HCT116 (cell line): ENCODE measurements around the gene SPRR2B. TPM values are rescaled to one million over a fixed set of nuclear protein-coding genes. Genes with fewer than 3 reads are reported as not detected.

Experiments
- ATAC-seq: fragments of 200-7000 bp; cut with Tn5 transposase; 2 replicates; pipeline ENCODE4 v1.9.1; 2020; ENCODE audit warnings: mild to moderate bottlenecking, moderate library complexity
- BruUV-seq: library from RNA; stranded (reverse); fragments of 400-500 nt; replicated peaks from 2 replicates; lab custom pipeline; 2021; lab: Mats Ljungman, UMichigan
- CTCF ChIA-PET: fragments of 300-600 bp; sonication (Branson Sonifier 250); formaldehyde crosslinking; loops from one replicate; lab custom pipeline; 2021; ENCODE audit warnings: antibody characterized with exemption; lab: Charles Lee
- POLR2A ChIA-PET: fragments of 300-600, 350-600 bp; sonication (Branson Sonifier 250); formaldehyde crosslinking; loops from one replicate; lab custom pipeline; 2021; ENCODE audit warnings: antibody characterized with exemption; lab: Charles Lee
- RAD21 ChIA-PET, 2 experiments: fragments of 300-600 bp; sonication (Branson Sonifier 250); formaldehyde crosslinking; loops; one replicate each; lab custom pipeline; 2023; ENCODE audit warnings: low total read pairs in 2 of 2; ENCODE audit not compliant: uncharacterized antibody in 2 of 2, unreplicated experiment in 2 of 2, low non-redundant PET in 1 of 2; lab: Charles Lee
- DNase-seq: peaks from one replicate; pipeline ENCODE4 v3.0.0-alpha.2; 2010; ENCODE audit warnings: low read depth, low spot score
- H2AFZ ChIP-seq: fragments of 200-600 bp; shearing (Covaris generic), sonication (generic); 2 replicates; pipeline ENCODE4 v1.6.1; 2017; ENCODE audit warnings: low read depth, mixed run types, mixed read lengths, antibody characterized with exemption, low read length; ENCODE audit not compliant: poor library complexity, severe bottlenecking
- H3K27ac ChIP-seq: 2 replicates; pipeline ENCODE4 v1.5.1; 2012; ENCODE audit warnings: low read depth, low read length
- H3K27me3 ChIP-seq: fragments of 200-600 bp; sonication (generic); 2 replicates; pipeline ENCODE4 v1.6.1; 2016; ENCODE audit warnings: mixed run types, low read length, mixed read lengths; ENCODE audit not compliant: insufficient read depth
- H3K36me3 ChIP-seq, 2 experiments: fragments of 200-500 bp in 1 of 2; fragments of 200-600 bp in 1 of 2; sonication (Bioruptor generic) in 1 of 2; sonication (generic) in 1 of 2; 2 replicates each; pipeline versions ENCODE4 v1.5.1 to v1.6.1; 2014 to 2016; ENCODE audit warnings: low read length in 2 of 2, inconsistent platforms in 1 of 2, mixed read lengths in 1 of 2, mixed run types in 1 of 2; ENCODE audit not compliant: insufficient read depth in 2 of 2, control insufficient read depth in 1 of 2
- H3K4me1 ChIP-seq, 2 experiments: fragments of 200-600 bp in 1 of 2; sonication (generic) in 1 of 2; 2 replicates each; pipeline versions ENCODE4 v1.5.1 to v1.6.1; 2012 to 2017; ENCODE audit warnings: low read length in 2 of 2, inconsistent platforms in 1 of 2, mild to moderate bottlenecking in 1 of 2, mixed read lengths in 1 of 2, mixed run types in 1 of 2, moderate library complexity in 1 of 2; ENCODE audit not compliant: insufficient read depth in 2 of 2, control insufficient read depth in 1 of 2
- H3K4me2 ChIP-seq: fragments of 200-600 bp; sonication (generic); 2 replicates; pipeline ENCODE4 v1.6.1; 2017; ENCODE audit warnings: mixed run types, low read length, mixed read lengths
- H3K4me3 ChIP-seq, 2 experiments: fragments of 200-600 bp in 1 of 2; sonication (generic) in 1 of 2; replicated peaks in 1 of 2; 2 replicates each; pipeline ENCODE4 v1.5.1; 2011 to 2016; ENCODE audit warnings: low read length in 2 of 2, control low read depth in 1 of 2, low read depth in 1 of 2, mild to moderate bottlenecking in 1 of 2, mixed read lengths in 1 of 2, mixed run types in 1 of 2
- H3K79me2 ChIP-seq: fragments of 200-600 bp; sonication (generic); 2 replicates; pipeline ENCODE4 v1.6.1; 2017; ENCODE audit warnings: mild to moderate bottlenecking, mixed run types, low read length, moderate library complexity, mixed read lengths; ENCODE audit not compliant: insufficient read depth
- H3K9ac ChIP-seq: fragments of 200-600 bp; sonication (generic); 2 replicates; pipeline ENCODE4 v1.6.1; 2016; ENCODE audit warnings: low read length, mixed read lengths
- H3K9me2 ChIP-seq: fragments of 200-600 bp; sonication (generic), shearing (Covaris generic); 2 replicates; pipeline ENCODE4 v1.6.1; 2017; ENCODE audit warnings: mixed run types, mild to moderate bottlenecking, moderate library complexity; ENCODE audit not compliant: insufficient read depth
- H3K9me3 ChIP-seq, 2 experiments: fragments of 200-500 bp in 1 of 2; fragments of 200-600 bp in 1 of 2; sonication (Bioruptor generic) in 1 of 2; sonication (generic) in 1 of 2; 2 replicates each; pipeline ENCODE4 v1.6.1; 2014 to 2017; ENCODE audit warnings: low read length in 2 of 2, mixed read lengths in 2 of 2, inconsistent platforms in 1 of 2, low read depth in 1 of 2, mild to moderate bottlenecking in 1 of 2, mixed run types in 1 of 2, moderate library complexity in 1 of 2; ENCODE audit not compliant: control insufficient read depth in 1 of 2, insufficient read depth in 1 of 2
- H4K20me1 ChIP-seq: fragments of 200-600 bp; sonication (generic), shearing (Covaris generic); 2 replicates; pipeline ENCODE4 v1.6.1; 2017; ENCODE audit warnings: mixed run types, mild to moderate bottlenecking, moderate library complexity; ENCODE audit not compliant: insufficient read depth
- CBX3 ChIP-seq: IDR thresholded peaks from 2 replicates; pipeline ENCODE4 v1.6.1; 2012; ENCODE audit warnings: low read depth
- CTCF ChIP-seq, 3 experiments: fragments of 200-600 bp in 1 of 3; sonication (generic) in 1 of 3; IDR thresholded peaks in 2 of 3; conservative IDR thresholded peaks in 1 of 3; 2 replicates each; pipeline ENCODE4 v1.5.1; 2012 to 2017; ENCODE audit warnings: low read depth in 2 of 3, low read length in 2 of 3, antibody characterized with exemption in 1 of 3, borderline replicate concordance in 1 of 3, control low read depth in 1 of 3, mild to moderate bottlenecking in 1 of 3, mixed read lengths in 1 of 3, mixed run types in 1 of 3, moderate library complexity in 1 of 3; ENCODE audit not compliant: insufficient read depth in 1 of 3
- EZH2phosphoT487 ChIP-seq: fragments of 200-600 bp; IDR thresholded peaks from 2 replicates; pipeline ENCODE4 v1.6.1; 2018; ENCODE audit warnings: antibody characterized with exemption, borderline replicate concordance
- FOSL1 ChIP-seq: IDR thresholded peaks from 2 replicates; pipeline ENCODE4 v1.6.1; 2012; ENCODE audit warnings: low read depth
- JUND ChIP-seq: IDR thresholded peaks from 2 replicates; pipeline ENCODE4 v1.6.1; 2012
- SP1 ChIP-seq: IDR thresholded peaks from 2 replicates; pipeline ENCODE4 v1.6.1; 2012; ENCODE audit warnings: low read depth
- TCF7L2 ChIP-seq: IDR thresholded peaks from 2 replicates; pipeline ENCODE4 v1.7.0; 2011; ENCODE audit warnings: borderline replicate concordance, inconsistent platforms; ENCODE audit not compliant: insufficient read depth, insufficient read length; ENCODE audit errors: extremely low read depth
- ZNF274 ChIP-seq: fragments of 200-500 bp; sonication (Bioruptor generic); IDR thresholded peaks from 2 replicates; pipeline ENCODE4 v1.6.1; 2014; ENCODE audit warnings: mild to moderate bottlenecking, low read depth, low read length, inconsistent platforms
- intact Hi-C: fragments of 100-400 bp; cut with micrococcal nuclease; formaldehyde crosslinking; loops from 2 replicates; pipeline ENCODE4 v1.10.0; 2022
- total RNA-seq: library from RNA; stranded (reverse); gene quantifications from one replicate; pipeline ENCODE4 v1.2.1, GENCODE V29; 2021; ENCODE audit not compliant: unreplicated experiment
- TF ChIP-seq, protein P1 (sequence below): IDR thresholded peaks from 2 replicates; pipeline ENCODE4 v1.6.1; 2011; ENCODE audit warnings: mild to moderate bottlenecking, low read length, moderate library complexity; ENCODE audit not compliant: insufficient replicate concordance; ENCODE audit errors: extremely low read depth

SPRR2B gene
- total RNA-seq, 1 experiment from 2014 or later, result not detected

DNA sequence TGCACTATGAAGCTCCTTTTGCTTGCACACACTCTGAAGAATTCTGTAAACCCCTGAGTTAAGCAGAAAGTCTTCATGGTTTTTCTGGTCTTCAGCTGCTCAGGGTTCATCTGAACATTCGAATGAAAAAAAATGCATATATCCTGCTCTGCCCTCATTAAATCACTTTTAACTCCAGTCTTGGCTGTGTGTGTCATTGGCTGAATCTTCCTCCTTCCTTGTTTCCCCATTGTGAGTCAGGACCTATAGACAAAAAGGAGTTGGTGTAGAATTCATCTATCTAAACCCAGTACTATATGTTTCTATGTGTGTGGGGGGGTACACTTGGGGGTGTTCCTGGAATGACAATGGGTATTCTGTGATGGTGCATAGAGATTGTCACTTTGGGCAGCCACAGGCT, 47.0 kb downstream of the SPRR2B start:
- Histone ChIP-seq H3K36me3 (no peaks in the 10 kb centered on the region), H3K4me2 (no peak overlapping the region), H3K9me3 (no peaks in the 10 kb centered on the region), H3K27ac (no peak overlapping the region), H3K4me1 (no peaks in the 10 kb centered on the region), H3K79me2 (no peaks in the 10 kb centered on the region), H3K9ac (no peak overlapping the region), H3K27me3 (peaks cover 13% of the 10 kb centered on the region), H3K4me3 (no peak overlapping the region), H3K9me2 (no peaks in the 10 kb centered on the region), H2AFZ (no peak overlapping the region), H4K20me1 (no peaks in the 10 kb centered on the region)
- intact Hi-C loops, result no loop called here
- ChIA-PET RAD21 (no interaction called here), CTCF (no interaction called here), POLR2A (no interaction called here)
- ATAC-seq, result no peak
- no TSS peak for BruUV-seq
- DNase-seq, result no peak
- TF ChIP-seq JUND (no peak), EZH2phosphoT487 (no peak), ZNF274 (no peak), CTCF (IDR thresholded peaks at IDR 0.05 in 2 of 3, conservative IDR thresholded peaks at IDR 0.05 in 1 of 3; ENCODE audit: borderline replicate concordance in 1 of 3, insufficient read depth in 1 of 3, low read depth in 2 of 3, low read length in 2 of 3) (no peak), CBX3 (no peak), SP1 (no peak), TCF7L2 (no peak), FOSL1 (no peak)
- TF ChIP-seq, protein P1, sequence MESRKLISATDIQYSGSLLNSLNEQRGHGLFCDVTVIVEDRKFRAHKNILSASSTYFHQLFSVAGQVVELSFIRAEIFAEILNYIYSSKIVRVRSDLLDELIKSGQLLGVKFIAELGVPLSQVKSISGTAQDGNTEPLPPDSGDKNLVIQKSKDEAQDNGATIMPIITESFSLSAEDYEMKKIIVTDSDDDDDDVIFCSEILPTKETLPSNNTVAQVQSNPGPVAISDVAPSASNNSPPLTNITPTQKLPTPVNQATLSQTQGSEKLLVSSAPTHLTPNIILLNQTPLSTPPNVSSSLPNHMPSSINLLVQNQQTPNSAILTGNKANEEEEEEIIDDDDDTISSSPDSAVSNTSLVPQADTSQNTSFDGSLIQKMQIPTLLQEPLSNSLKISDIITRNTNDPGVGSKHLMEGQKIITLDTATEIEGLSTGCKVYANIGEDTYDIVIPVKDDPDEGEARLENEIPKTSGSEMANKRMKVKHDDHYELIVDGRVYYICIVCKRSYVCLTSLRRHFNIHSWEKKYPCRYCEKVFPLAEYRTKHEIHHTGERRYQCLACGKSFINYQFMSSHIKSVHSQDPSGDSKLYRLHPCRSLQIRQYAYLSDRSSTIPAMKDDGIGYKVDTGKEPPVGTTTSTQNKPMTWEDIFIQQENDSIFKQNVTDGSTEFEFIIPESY, result no peak
